Measurements from ENCODE around the gene CERS6. TPM values are rescaled to one million over a fixed set of nuclear protein-coding genes. Genes with fewer than 3 reads are reported as not detected.

The CERS6 gene
- polyA plus RNA-seq, 3 donors, result 7.6 to 17.7 (median 15.6) TPM

GRCh38 chr2:168538534-168538933 lies 82.5 kb downstream of the CERS6 start:
- peaks cover 6 to 13% of the 10 kb centered on the region in 2 donors for H3K9me3 ChIP-seq (replicated peaks in 1 of 2; ENCODE audit: control insufficient read depth in 1 of 2, insufficient read depth in 1 of 2, low read length in 2 of 2)
- H3K4me3 ChIP-seq (replicated peaks in 1 of 3; ENCODE audit: low read depth in 2 of 3, low read length in 3 of 3), result no peak overlapping the region
- Mint-ChIP-seq H3K27ac (no peak overlapping the region), H3K27me3 (ENCODE audit: low read depth in 3 of 3) (no peaks in the 10 kb centered on the region), H3K36me3 (peaks cover 5 to 16% of the 10 kb centered on the region in 2 donors), H3K4me3 (no peak overlapping the region), H3K4me1 (peaks cover 31% of the 10 kb centered on the region), H3K9me3 (peaks cover 3 to 18% (median 14%) of the 10 kb centered on the region in 7 donors)
- no CpG with 5 or more reads among the region's 2 CpGs for WGBS (ENCODE audit: insufficient coverage)
- H3K4me2 ChIP-seq (replicated peaks; ENCODE audit: extremely low read depth, low read length, poor library complexity, severe bottlenecking), result no peak overlapping the region
- peaks cover 0 to 8% of the 10 kb centered on the region in 2 donors for H3K36me3 ChIP-seq (replicated peaks in 1 of 2; ENCODE audit: control insufficient read depth in 1 of 2, insufficient read depth in 2 of 2, low read length in 2 of 2)
- no peak overlapping the region for H2AFZ ChIP-seq (ENCODE audit: insufficient read depth, low read depth, low read length, poor library complexity, severe bottlenecking)
- peaks cover 38% of the 10 kb centered on the region for H4K20me1 ChIP-seq (ENCODE audit: insufficient read depth, low read length)
- no peak overlapping the region for H3K9ac ChIP-seq (ENCODE audit: insufficient read depth, low read length, poor library complexity, severe bottlenecking)
- DNase-seq, result no peak
- TF ChIP-seq CTCF (IDR thresholded peaks at IDR 0.05), result no peak
- intact Hi-C loops (cut with micrococcal nuclease), result no loop called here
- H3K27me3 ChIP-seq (ENCODE audit: control insufficient read depth in 2 of 2, insufficient read depth in 2 of 2, low read length in 2 of 2), result no peaks in the 10 kb centered on the region
- H3K79me2 ChIP-seq (ENCODE audit: insufficient read depth, low read length), result peaks cover 99% of the 10 kb centered on the region
- peaks cover 9 to 16% of the 10 kb centered on the region in 2 donors for H3K4me1 ChIP-seq (ENCODE audit: control insufficient read depth in 1 of 2, insufficient read depth in 2 of 2, low read length in 2 of 2)
- no peak overlapping the region for H3K27ac ChIP-seq (ENCODE audit: low read depth in 1 of 2, low read length in 2 of 2)

- peak overlapping the region in 1 of 7 donors; percentile 33 for H3K27ac Mint-ChIP-seq
- H3K27ac ChIP-seq (ENCODE audit: low read depth in 1 of 2, low read length in 2 of 2), result no peak overlapping the region
- H3K79me2 ChIP-seq (ENCODE audit: insufficient read depth, low read length), result peaks cover 99% of the 10 kb centered on the region
Measured at GRCh38 chr2:168539945-168540344, 83.9 kb downstream of the CERS6 start.

More at GRCh38 chr2:168539945-168540344, 83.9 kb downstream of the CERS6 start:
- Histone ChIP-seq H3K9me3 (replicated peaks in 1 of 2; ENCODE audit: control insufficient read depth in 1 of 2, insufficient read depth in 1 of 2, low read length in 2 of 2) (peaks cover 6 to 13% of the 10 kb centered on the region in 2 donors), H3K36me3 (replicated peaks in 1 of 2; ENCODE audit: control insufficient read depth in 1 of 2, insufficient read depth in 2 of 2, low read length in 2 of 2) (peaks cover 0 to 8% of the 10 kb centered on the region in 2 donors), H3K27me3 (ENCODE audit: control insufficient read depth in 2 of 2, insufficient read depth in 2 of 2, low read length in 2 of 2) (no peaks in the 10 kb centered on the region), H3K9ac (ENCODE audit: insufficient read depth, low read length, poor library complexity, severe bottlenecking) (no peak overlapping the region), H3K4me1 (ENCODE audit: control insufficient read depth in 1 of 2, insufficient read depth in 2 of 2, low read length in 2 of 2) (peaks cover 8 to 14% of the 10 kb centered on the region in 2 donors), H4K20me1 (ENCODE audit: insufficient read depth, low read length) (peaks cover 41% of the 10 kb centered on the region), H3K4me3 (replicated peaks in 1 of 3; ENCODE audit: low read depth in 2 of 3, low read length in 3 of 3) (no peak overlapping the region), H3K4me2 (replicated peaks; ENCODE audit: extremely low read depth, low read length, poor library complexity, severe bottlenecking) (no peak overlapping the region), H2AFZ (ENCODE audit: insufficient read depth, low read depth, low read length, poor library complexity, severe bottlenecking) (no peak overlapping the region)
- WGBS (ENCODE audit: insufficient coverage), result no CpG with 5 or more reads among the region's 1 CpG
- Mint-ChIP-seq H3K27me3 (ENCODE audit: low read depth in 3 of 3) (no peaks in the 10 kb centered on the region), H3K36me3 (peaks cover 5 to 12% of the 10 kb centered on the region in 2 donors), H3K9me3 (peaks cover 3 to 18% (median 14%) of the 10 kb centered on the region in 7 donors), H3K4me1 (peaks cover 22% of the 10 kb centered on the region), H3K4me3 (no peak overlapping the region)
- TF ChIP-seq CTCF (IDR thresholded peaks at IDR 0.05), result no peak
- intact Hi-C loops (cut with micrococcal nuclease), result no loop called here
- no peak for DNase-seq
